ENCODE results near the gene CTPS2. TPM values are rescaled to one million over a fixed set of nuclear protein-coding genes. Genes with fewer than 3 reads are reported as not detected.

The CTPS2 gene
- total RNA-seq, 6 donors from 2014 or later = 5.1 to 30.1 (median 10.7) TPM

DNA sequence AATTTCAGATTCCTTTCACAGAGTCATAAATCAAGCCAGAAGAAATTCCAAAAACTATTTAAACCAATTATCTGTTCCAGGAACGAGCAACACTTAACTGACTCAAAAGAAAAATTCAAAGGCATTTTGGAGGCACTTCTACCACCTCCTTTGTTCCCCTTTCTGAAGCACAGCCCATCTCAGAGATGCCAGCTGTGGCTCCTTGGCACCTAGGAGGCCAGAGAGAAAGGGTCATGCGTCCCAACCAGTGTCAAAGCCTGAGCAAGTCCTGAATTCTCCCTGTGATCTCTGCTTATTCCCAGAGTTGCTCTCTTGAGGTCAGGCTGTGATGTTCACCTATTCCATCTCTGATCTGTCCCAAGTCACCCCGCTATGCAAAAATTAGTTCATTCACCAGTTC is 167.5 kb downstream of the CTPS2 start:
- Histone ChIP-seq H3K9me3 (no peaks in the 10 kb centered on the region), H3K27me3 (no peaks in the 10 kb centered on the region), H3K36me3 (no peaks in the 10 kb centered on the region), H3K4me3 (no peak overlapping the region), H3K27ac (no peak overlapping the region), H3K4me1 (no peaks in the 10 kb centered on the region)
- TF ChIP-seq POLR2A (IDR thresholded peaks at IDR 0.05) = no peak
- TF ChIP-seq, protein P1, sequence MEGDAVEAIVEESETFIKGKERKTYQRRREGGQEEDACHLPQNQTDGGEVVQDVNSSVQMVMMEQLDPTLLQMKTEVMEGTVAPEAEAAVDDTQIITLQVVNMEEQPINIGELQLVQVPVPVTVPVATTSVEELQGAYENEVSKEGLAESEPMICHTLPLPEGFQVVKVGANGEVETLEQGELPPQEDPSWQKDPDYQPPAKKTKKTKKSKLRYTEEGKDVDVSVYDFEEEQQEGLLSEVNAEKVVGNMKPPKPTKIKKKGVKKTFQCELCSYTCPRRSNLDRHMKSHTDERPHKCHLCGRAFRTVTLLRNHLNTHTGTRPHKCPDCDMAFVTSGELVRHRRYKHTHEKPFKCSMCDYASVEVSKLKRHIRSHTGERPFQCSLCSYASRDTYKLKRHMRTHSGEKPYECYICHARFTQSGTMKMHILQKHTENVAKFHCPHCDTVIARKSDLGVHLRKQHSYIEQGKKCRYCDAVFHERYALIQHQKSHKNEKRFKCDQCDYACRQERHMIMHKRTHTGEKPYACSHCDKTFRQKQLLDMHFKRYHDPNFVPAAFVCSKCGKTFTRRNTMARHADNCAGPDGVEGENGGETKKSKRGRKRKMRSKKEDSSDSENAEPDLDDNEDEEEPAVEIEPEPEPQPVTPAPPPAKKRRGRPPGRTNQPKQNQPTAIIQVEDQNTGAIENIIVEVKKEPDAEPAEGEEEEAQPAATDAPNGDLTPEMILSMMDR (IDR thresholded peaks at IDR 0.05) = no peak
- no peak for TF ChIP-seq POLR2AphosphoS5 (IDR thresholded peaks at IDR 0.05)
- no peak for TF ChIP-seq EP300 (IDR thresholded peaks at IDR 0.05)
- ATAC-seq (ENCODE audit: low FRiP score in 2 of 2) (no peak), DNase-seq (no peak)
- WGBS, 2 donors = 79 to 85% methylated on average over 3 of the region's 3 CpGs

Small RNA genes lying within 50 kb of the gene (small RNA-seq; reads per million reads assigned to genes)
- 0 reads per million in 4 donors for gene MIR548AM

Other genes with a start within 250 kb of the CTPS2 start
- under 1 TPM in 1 of 6 donors, not detected in 5; 0.54 TPM for gene S100G, start 62.5 kb downstream of the CTPS2 start, total RNA-seq
- gene SYAP1, start 6.9 kb upstream of the CTPS2 start, total RNA-seq = 10 to 100 TPM; 12.6 to 41.2 (median 22.6) TPM
- 10 to 100 TPM in 4 of 6 donors, 1 to 10 TPM in 2; 8.1 to 23.5 (median 12.6) TPM for gene TXLNG, start 73.8 kb upstream of the CTPS2 start, total RNA-seq
- gene RBBP7, start 157.7 kb upstream of the CTPS2 start, total RNA-seq = 10 to 100 TPM; 59.1 to 73.3 (median 63.7) TPM
- 10 to 100 TPM; 17.0 to 47.0 (median 29.4) TPM for gene REPS2, start 234.0 kb upstream of the CTPS2 start, total RNA-seq

All from upper lobe of left lung (tissue), 6 donors.